ENCODE measurements around the gene GRIK3. TPM values are rescaled to one million over a fixed set of nuclear protein-coding genes. Genes with fewer than 3 reads are reported as not detected.
A peak's percentile ranks its signal among the peaks of the same experiment; 100 is the strongest.

Gene GRIK3
- polyA plus RNA-seq, 2 of the 4 experiments (the other 2 are of a cell fraction), result not detected

GRCh38 chr1:36968730-36969129 is 65.6 kb downstream of the GRIK3 start (continued):
- no peak for TF ChIP-seq ZC3H11A (IDR thresholded peaks at IDR 0.05)
- TF ChIP-seq ZFP36 (IDR thresholded peaks at IDR 0.05; ENCODE audit: borderline replicate concordance, partially characterized antibody), result no peak
- no peak for TF ChIP-seq CTCF (IDR thresholded peaks at IDR 0.05)
- TF ChIP-seq TFCP2L1 (CRISPR knock-in tag; IDR thresholded peaks at IDR 0.05), result no peak
- TF ChIP-seq ELK1 (IDR thresholded peaks at IDR 0.05; ENCODE audit: low read depth, low read length), result no peak
- no peak for TF ChIP-seq HEYL (CRISPR knock-in tag; IDR thresholded peaks at IDR 0.05)
- no peak for TF ChIP-seq TP53 (CRISPR knock-in tag; IDR thresholded peaks at IDR 0.05)

- WGBS (ENCODE audit: missing lambda C conversion rate), result 0% methylated on average over 2 of the region's 3 CpGs
- TF ChIP-seq, protein P1, sequence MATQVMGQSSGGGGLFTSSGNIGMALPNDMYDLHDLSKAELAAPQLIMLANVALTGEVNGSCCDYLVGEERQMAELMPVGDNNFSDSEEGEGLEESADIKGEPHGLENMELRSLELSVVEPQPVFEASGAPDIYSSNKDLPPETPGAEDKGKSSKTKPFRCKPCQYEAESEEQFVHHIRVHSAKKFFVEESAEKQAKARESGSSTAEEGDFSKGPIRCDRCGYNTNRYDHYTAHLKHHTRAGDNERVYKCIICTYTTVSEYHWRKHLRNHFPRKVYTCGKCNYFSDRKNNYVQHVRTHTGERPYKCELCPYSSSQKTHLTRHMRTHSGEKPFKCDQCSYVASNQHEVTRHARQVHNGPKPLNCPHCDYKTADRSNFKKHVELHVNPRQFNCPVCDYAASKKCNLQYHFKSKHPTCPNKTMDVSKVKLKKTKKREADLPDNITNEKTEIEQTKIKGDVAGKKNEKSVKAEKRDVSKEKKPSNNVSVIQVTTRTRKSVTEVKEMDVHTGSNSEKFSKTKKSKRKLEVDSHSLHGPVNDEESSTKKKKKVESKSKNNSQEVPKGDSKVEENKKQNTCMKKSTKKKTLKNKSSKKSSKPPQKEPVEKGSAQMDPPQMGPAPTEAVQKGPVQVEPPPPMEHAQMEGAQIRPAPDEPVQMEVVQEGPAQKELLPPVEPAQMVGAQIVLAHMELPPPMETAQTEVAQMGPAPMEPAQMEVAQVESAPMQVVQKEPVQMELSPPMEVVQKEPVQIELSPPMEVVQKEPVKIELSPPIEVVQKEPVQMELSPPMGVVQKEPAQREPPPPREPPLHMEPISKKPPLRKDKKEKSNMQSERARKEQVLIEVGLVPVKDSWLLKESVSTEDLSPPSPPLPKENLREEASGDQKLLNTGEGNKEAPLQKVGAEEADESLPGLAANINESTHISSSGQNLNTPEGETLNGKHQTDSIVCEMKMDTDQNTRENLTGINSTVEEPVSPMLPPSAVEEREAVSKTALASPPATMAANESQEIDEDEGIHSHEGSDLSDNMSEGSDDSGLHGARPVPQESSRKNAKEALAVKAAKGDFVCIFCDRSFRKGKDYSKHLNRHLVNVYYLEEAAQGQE (IDR thresholded peaks at IDR 0.05), result peak; percentile 90
- TF ChIP-seq ESRRA (IDR thresholded peaks at IDR 0.05; ENCODE audit: borderline replicate concordance, low read length), result no peak
- H3K4me3 ChIP-seq, result no peak overlapping the region
- ChIA-PET CTCF (no interaction called here), POLR2A (no interaction called here)
- H3K4me1 ChIP-seq, result no peaks in the 10 kb centered on the region
- DNase-seq (ENCODE audit: low read depth in 1 of 2, low spot score in 1 of 2) (no peak), FAIRE-seq (no peak), ATAC-seq (no peak; a peak in 1 of 6 replicates)
- no peaks in the 10 kb centered on the region for H3K9me3 ChIP-seq
- H3K27ac ChIP-seq, result no peak overlapping the region
- H3K4me2 ChIP-seq, result no peak overlapping the region
Measured at GRCh38 chr1:36966242-36966641, 68.1 kb downstream of the GRIK3 start.

DNA sequence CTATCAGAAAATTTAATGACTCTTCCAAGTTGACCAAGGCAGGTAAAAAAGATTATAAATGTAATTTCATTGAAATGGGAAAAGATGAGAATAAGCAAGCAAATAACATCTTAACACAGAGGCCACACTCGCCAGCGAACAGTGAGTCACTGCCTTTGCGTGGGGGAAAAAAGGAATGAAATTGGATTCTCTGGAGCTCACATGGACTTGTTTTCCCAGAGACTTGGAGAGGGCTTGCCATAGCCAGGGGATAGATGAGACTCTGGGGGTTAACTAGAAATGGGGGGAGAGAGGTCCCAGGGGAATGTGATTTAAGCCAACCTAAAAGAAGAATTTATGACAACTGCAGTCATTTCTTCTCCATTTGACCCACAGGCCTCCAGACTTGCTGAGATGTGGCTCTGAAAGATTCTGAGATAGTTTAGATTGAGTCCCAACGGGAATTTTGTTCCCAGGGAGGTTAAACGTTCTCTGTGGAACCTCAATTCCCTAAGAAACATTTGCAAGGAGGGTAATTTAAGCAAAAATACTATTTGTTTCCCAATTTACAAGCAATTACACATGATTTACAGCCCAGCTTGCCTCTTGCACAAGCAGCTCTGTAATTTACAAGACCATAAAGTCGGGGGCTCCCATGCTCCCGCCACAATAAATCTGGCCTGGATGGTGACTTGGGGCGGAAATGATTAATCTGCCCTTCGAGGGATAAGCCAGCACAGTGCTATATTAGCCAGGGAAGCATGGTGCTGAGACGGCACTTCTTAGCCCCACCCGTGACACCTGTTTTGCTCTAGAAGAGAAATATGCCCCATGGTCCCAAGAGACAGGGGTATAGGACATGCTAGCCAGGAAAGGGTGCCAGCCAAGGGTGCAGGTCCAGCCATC is 68.8 kb downstream of the GRIK3 start:
- ATAC-seq (no peak), DNase-seq (ENCODE audit: low read depth in 1 of 2, low spot score in 1 of 2) (no peak), FAIRE-seq (no peak)
- ChIA-PET POLR2A (no interaction called here), CTCF (no interaction called here)
- Histone ChIP-seq H3K27ac (no peak overlapping the region), H3K4me1 (no peaks in the 10 kb centered on the region), H3K4me2 (no peak overlapping the region), H3K9me3 (no peaks in the 10 kb centered on the region), H3K4me3 (no peak overlapping the region)
- TF ChIP-seq EHF (CRISPR knock-in tag; IDR thresholded peaks at IDR 0.05) (no peak), EHMT2 (IDR thresholded peaks at IDR 0.05; ENCODE audit: low read depth) (no peak), HEYL (CRISPR knock-in tag; IDR thresholded peaks at IDR 0.05) (no peak), RNF2 (IDR thresholded peaks at IDR 0.05; ENCODE audit: borderline replicate concordance, low read depth) (no peak), HDAC2 (IDR thresholded peaks at IDR 0.05) (no peak), NR3C1 (IDR thresholded peaks at IDR 0.05) (no peak)
- TF ChIP-seq, protein P2, sequence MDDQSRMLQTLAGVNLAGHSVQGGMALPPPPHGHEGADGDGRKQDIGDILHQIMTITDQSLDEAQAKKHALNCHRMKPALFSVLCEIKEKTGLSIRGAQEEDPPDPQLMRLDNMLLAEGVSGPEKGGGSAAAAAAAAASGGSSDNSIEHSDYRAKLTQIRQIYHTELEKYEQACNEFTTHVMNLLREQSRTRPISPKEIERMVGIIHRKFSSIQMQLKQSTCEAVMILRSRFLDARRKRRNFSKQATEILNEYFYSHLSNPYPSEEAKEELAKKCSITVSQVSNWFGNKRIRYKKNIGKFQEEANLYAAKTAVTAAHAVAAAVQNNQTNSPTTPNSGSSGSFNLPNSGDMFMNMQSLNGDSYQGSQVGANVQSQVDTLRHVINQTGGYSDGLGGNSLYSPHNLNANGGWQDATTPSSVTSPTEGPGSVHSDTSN (IDR thresholded peaks at IDR 0.05), result no peak
- 15% methylated on average over 11 of the region's 11 CpGs for WGBS (ENCODE audit: missing lambda C conversion rate)
